Heart right ventricle (tissue), 16 donors: ENCODE results near the gene NPC1L1. TPM values are rescaled to one million over a fixed set of nuclear protein-coding genes. Genes with fewer than 3 reads are reported as not detected.
A peak's percentile ranks its signal among the peaks of the same experiment; 100 is the strongest.

Source experiments
- ATAC-seq, 8 donors: fragments of 200-7000 bp; cut with Tn5 transposase; one replicate each; pipeline ENCODE4 v1.9.1; 2020; ENCODE audit warnings: mild to moderate bottlenecking in 8 of 8, moderate library complexity in 8 of 8, moderate number of reproducible peaks in 1 of 8
- DNase-seq, 2 donors: peaks; one replicate each; pipeline ENCODE4 v3.0.0-alpha.2; 2020
- H3K27ac ChIP-seq, 10 donors: fragments of 200-600 bp; sonication (generic) in 2 of 10; one replicate each; pipeline versions ENCODE4 v1.5.0 to v1.8.0; 2020 to 2022; ENCODE audit warnings: mild to moderate bottlenecking in 3 of 10
- H3K27me3 ChIP-seq, 7 donors: fragments of 200-600 bp; one replicate each; pipeline ENCODE4 v1.8.0; 2021 to 2022; ENCODE audit warnings: mild to moderate bottlenecking in 2 of 7
- H3K36me3 ChIP-seq, 9 donors: fragments of 200-600 bp; sonication (generic) in 1 of 9; one replicate each; pipeline versions ENCODE4 v1.5.0 to v1.8.0; 2020 to 2022; ENCODE audit warnings: mild to moderate bottlenecking in 2 of 9
- H3K4me1 ChIP-seq, 9 donors: fragments of 200-600 bp; sonication (generic) in 1 of 9; one replicate each; pipeline versions ENCODE4 v1.5.0 to v1.8.0; 2020 to 2022; ENCODE audit warnings: mild to moderate bottlenecking in 4 of 9
- H3K4me3 ChIP-seq, 10 donors: fragments of 200-600 bp; sonication (generic) in 2 of 10; one replicate each; pipeline versions ENCODE4 v1.5.0 to v1.8.0; 2020 to 2022; ENCODE audit warnings: mild to moderate bottlenecking in 7 of 10, moderate library complexity in 2 of 10
- H3K9me3 ChIP-seq, 11 donors: fragments of 200-600 bp in 10 of 11; sonication (generic) in 2 of 11; one replicate each; pipeline versions ENCODE4 v1.5.0 to v1.8.0; 2013 to 2022; ENCODE audit warnings: mild to moderate bottlenecking in 2 of 11, control low read depth in 1 of 11, moderate library complexity in 1 of 11
- WGBS, 2 donors: extraction: QIAGEN DNeasy Blood & Tissue Kit; methylation state at CpG; one replicate each; pipeline ENCODE4 v1.1.7; 2013; ENCODE audit warnings: inconsistent platforms in 1 of 2; 5-methylcytosine and 5-hydroxymethylcytosine counted together
- intact Hi-C, 10 donors: fragments of 100-400 bp; cut with DNase I; formaldehyde crosslinking; loops; one replicate each; pipeline versions ENCODE4 v1.11.1 to v1.14.2; 2022
- polyA plus RNA-seq, 2 donors: library from polyadenylated mRNA; stranded (reverse); fragments of 200-250 nt; gene quantifications; one replicate each; pipeline ENCODE4 v1.2.3, GENCODE V29; 2013
- total RNA-seq, 10 donors: library from RNA; stranded (reverse); fragmentation: NEBNext Ultra II Directional in 3 of 10; extraction: Animal tissue kit (Norgen Biotek cat#: 25700) in 3 of 10; gene quantifications; one replicate each; pipeline versions ENCODE4 v1.2.1 to v1.2.4, GENCODE V29; 2021 to 2023
- TF ChIP-seq, protein P1 (sequence below), 9 donors: fragments of 200-600 bp; sonication (generic) in 2 of 9; IDR thresholded peaks; one replicate each; pipeline versions ENCODE4 v1.5.0 to v1.8.0; 2021 to 2022; ENCODE audit warnings: antibody characterized with exemption in 9 of 9, mild to moderate bottlenecking in 5 of 9, moderate library complexity in 1 of 9
- donor health status: Arrhythmogenic right ventricular cardiomyopathy.
- donor health status: ischemic (EF 13 %, LVEDD 7.1; RV severe dilation, severe dysfunction).
- donor health status: healthy with polysubstance abuse.
- donor health status: DM: no; HTN: yes; CAD: no.
- donor health status: DM: no; HTN: no; CAD: no.
- donor health status: ischemic (EF 25% LVEDD 6.9; RV normal size, moderate dysfunction).
- donor health status: ischemic (EF 25% LVEDD 5.7; RV mildly dilated, moderate dysfunction).
- donor health status: healthy.
- donor health status: DM: yes; HTN: yes; CAD: no.
- donor health status: Ischemic cardiomyopathy.
- donor health status: ischemic (EF 35%, LVEDD 5.7; RV mildly dilated, moderate dysfunction).
- donor health status: nonischemic (EF 11% LVEDD 7.7; RV severe dilation, severe dysfunction).
- donor health status: DM: yes; HTN: yes; CAD: no.
- donor health status: PGD.
- donor health status: ischemic (EF 29% LVEDD 5.4; RV normal size, mild dysfunction).
- donor health status: nonischemic (EF 23%, LVEDD 6.1; RV moderate dilation, normal function).

NPC1L1 gene
- total and polyA plus RNA-seq, 12 donors, result under 0.01 to 0.29 (median 0.12) TPM; not detected in 1

DNA sequence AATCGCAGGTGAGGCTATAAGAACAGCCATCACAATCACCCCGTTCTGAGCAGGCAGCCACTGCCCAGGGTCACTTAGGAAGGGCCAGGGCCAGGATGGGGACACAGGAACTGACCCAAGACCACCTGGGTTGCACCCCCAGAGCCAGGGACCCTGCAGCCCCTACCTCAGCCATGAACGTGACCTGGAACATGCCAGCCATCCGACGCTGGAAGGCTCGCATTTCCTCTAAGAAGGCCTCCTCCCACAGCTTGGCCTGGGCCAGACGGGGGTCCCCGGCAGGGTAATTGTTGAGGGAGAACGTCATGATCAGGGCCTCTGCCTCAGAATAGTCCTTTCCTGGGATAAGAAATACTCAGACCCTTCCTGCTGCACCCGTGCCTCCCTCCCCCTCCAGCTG, 5.0 kb downstream of the NPC1L1 start:
- TF ChIP-seq, protein P1, sequence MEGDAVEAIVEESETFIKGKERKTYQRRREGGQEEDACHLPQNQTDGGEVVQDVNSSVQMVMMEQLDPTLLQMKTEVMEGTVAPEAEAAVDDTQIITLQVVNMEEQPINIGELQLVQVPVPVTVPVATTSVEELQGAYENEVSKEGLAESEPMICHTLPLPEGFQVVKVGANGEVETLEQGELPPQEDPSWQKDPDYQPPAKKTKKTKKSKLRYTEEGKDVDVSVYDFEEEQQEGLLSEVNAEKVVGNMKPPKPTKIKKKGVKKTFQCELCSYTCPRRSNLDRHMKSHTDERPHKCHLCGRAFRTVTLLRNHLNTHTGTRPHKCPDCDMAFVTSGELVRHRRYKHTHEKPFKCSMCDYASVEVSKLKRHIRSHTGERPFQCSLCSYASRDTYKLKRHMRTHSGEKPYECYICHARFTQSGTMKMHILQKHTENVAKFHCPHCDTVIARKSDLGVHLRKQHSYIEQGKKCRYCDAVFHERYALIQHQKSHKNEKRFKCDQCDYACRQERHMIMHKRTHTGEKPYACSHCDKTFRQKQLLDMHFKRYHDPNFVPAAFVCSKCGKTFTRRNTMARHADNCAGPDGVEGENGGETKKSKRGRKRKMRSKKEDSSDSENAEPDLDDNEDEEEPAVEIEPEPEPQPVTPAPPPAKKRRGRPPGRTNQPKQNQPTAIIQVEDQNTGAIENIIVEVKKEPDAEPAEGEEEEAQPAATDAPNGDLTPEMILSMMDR (IDR thresholded peaks at IDR 0.05), result no peak
- no peaks in the 10 kb centered on the region for H3K36me3 ChIP-seq
- no peaks in the 10 kb centered on the region for H3K9me3 ChIP-seq
- no peak for DNase-seq
- no peak for ATAC-seq
- H3K27me3 ChIP-seq, result no peaks in the 10 kb centered on the region
- H3K27ac ChIP-seq, result no peak overlapping the region
- intact Hi-C loops, result no loop called here
- H3K4me1 ChIP-seq, result no peaks in the 10 kb centered on the region
- WGBS, 2 donors, result 80 to 82% methylated on average over 10 of the region's 10 CpGs
- no peak overlapping the region for H3K4me3 ChIP-seq

DNA sequence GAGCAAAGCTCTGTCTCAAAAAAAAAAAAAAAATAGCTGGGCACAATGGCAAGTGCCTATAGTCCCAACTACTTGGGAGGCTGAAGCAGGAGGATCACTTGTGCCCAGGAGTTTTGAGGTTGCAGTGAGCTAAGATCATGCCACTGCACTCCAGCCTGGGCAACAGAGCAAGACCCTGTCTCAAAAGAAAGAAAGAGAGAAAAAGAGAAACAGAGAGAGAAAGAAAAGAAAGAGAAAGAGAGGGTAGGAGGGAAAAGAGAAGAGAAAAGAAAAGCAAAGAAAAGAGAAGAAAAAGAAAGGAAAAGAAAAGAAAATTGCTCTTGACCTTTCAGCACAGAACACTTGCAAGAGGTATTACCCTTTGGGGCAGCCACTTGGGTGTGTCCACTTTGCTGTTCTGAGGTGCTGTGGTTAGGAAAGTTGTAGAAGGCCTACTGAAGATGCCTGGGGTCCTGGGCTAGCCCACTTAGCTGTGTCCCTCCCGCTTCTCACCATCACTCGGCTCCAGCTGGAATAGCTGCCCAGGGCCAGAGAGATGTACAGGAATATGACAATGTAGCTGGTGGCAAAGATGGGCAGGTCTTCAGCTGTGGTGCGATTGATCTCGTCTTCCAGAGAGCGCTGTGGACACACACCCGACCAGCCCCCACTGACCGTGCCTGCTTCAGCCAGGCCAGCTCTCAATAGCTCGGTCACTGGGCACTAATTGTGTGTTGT, 5.6 kb downstream of the NPC1L1 start:
- ATAC-seq (no peak), DNase-seq (no peak)
- TF ChIP-seq, protein P1 (IDR thresholded peaks at IDR 0.05), result no peak
- WGBS, 2 donors, result 94 to 95% methylated on average over 8 of the region's 8 CpGs
- Histone ChIP-seq H3K4me1 (no peaks in the 10 kb centered on the region), H3K27ac (no peak overlapping the region), H3K4me3 (no peak overlapping the region), H3K9me3 (no peaks in the 10 kb centered on the region), H3K27me3 (no peaks in the 10 kb centered on the region), H3K36me3 (no peaks in the 10 kb centered on the region)
- intact Hi-C loops, result no loop called here

DNA sequence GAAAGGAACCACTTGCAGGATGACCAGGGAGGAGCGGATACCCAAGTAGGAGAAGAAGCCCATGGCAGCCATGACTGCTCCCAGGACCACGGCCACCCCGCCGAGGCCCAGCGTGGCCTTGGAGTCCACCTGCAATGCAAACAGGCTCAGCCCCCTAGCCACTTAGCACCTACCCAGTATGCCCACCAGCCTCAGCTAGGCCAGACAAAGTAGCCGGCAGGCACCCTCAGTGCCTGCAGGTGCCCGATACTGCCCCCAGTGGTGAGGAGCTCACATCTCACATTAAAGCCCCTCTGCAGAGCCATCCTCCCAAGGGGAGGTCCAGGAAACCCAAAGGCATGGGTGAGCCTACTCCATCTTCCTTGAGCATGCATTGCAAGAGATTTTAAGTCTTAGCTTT, 6.6 kb downstream of the NPC1L1 start:
- DNase-seq, result no peak
- peak in 4 of 8 donors; percentile 14 to 54 (median 39) for ATAC-seq
- WGBS, 2 donors, result 54 to 57% methylated on average over 7 of the region's 7 CpGs

DNA sequence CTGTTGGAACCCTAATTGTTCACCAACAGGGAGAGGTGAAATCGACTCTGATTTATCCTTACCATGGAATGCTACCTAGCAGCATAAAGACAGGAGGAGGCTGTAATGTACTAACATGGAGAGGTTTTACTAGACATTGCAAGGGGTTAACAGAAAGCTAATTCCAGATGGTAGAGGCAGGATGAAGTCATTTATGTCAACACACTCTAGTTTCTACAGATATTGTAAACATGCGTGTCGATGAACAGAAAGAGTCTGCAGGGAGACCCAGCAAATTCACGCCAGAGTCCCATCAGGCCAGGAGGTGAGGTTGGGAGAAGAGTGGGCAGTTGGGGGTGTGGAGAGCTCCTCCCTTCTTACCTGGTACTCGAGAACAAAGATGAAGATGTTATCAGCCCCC, 7.0 kb downstream of the NPC1L1 start:
- Histone ChIP-seq H3K4me1 (no peaks in the 10 kb centered on the region), H3K27me3 (no peaks in the 10 kb centered on the region), H3K36me3 (no peaks in the 10 kb centered on the region), H3K27ac (no peak overlapping the region), H3K4me3 (no peak overlapping the region), H3K9me3 (no peaks in the 10 kb centered on the region)
- ATAC-seq (no peak), DNase-seq (no peak)
- TF ChIP-seq, protein P1 (IDR thresholded peaks at IDR 0.05), result no peak
- intact Hi-C loops, result no loop called here
- WGBS, 2 donors, result 62 to 63% methylated on average over 5 of the region's 5 CpGs

More for the DNA sequence above, 6.6 kb downstream of the NPC1L1 start:
- no peaks in the 10 kb centered on the region for H3K9me3 ChIP-seq
- H3K36me3 ChIP-seq, result no peaks in the 10 kb centered on the region
- intact Hi-C loops, result no loop called here
- no peak overlapping the region for H3K27ac ChIP-seq
- H3K4me3 ChIP-seq, result no peak overlapping the region
- no peaks in the 10 kb centered on the region for H3K4me1 ChIP-seq
- TF ChIP-seq, protein P1 (IDR thresholded peaks at IDR 0.05), result peak; percentile 8 to 70 (median 49)
- H3K27me3 ChIP-seq, result no peaks in the 10 kb centered on the region
